CD8-positive, alpha-beta memory T cell (primary cell): ENCODE measurements around the gene PTPRB. TPM values are rescaled to one million over a fixed set of nuclear protein-coding genes. Genes with fewer than 3 reads are reported as not detected.

Experiments
- CTCF ChIA-PET: fragments of 350-600 bp; sonication (Branson Sonifier 250); formaldehyde crosslinking; loops from one replicate; lab custom pipeline; 2021; ENCODE audit warnings: antibody characterized with exemption; lab: Charles Lee
- POLR2A ChIA-PET: fragments of 350-600 bp; sonication (Branson Sonifier 250); formaldehyde crosslinking; loops from one replicate; lab custom pipeline; 2021; ENCODE audit warnings: antibody characterized with exemption; lab: Charles Lee
- DNase-seq, 5 donors: peaks; one replicate each; pipeline versions ENCODE4 v3.0.0 to v3.0.0-alpha.2; 2020 to 2022; ENCODE audit warnings: mixed read lengths in 1 of 5
- H3K27ac ChIP-seq: one replicate; pipeline ENCODE4 v1.7.0; 2013; ENCODE audit warnings: low read depth, mild to moderate bottlenecking, low read length, moderate library complexity
- H3K27me3 ChIP-seq: 2 replicates; pipeline ENCODE4 v1.7.0; 2013; ENCODE audit warnings: low read length, mild to moderate bottlenecking; ENCODE audit not compliant: insufficient read depth, poor library complexity, severe bottlenecking
- H3K36me3 ChIP-seq: 2 replicates; pipeline ENCODE4 v1.7.0; 2013; ENCODE audit warnings: mild to moderate bottlenecking, low read length, moderate library complexity; ENCODE audit not compliant: insufficient read depth
- H3K4me1 ChIP-seq: 2 replicates; pipeline ENCODE4 v1.7.0; 2013; ENCODE audit warnings: mild to moderate bottlenecking, low read length, moderate library complexity; ENCODE audit not compliant: insufficient read depth
- H3K4me3 ChIP-seq: 2 replicates; pipeline ENCODE4 v1.7.0; 2013; ENCODE audit warnings: mild to moderate bottlenecking, low read length
- H3K9me3 ChIP-seq: 2 replicates; pipeline ENCODE4 v1.7.0; 2013; ENCODE audit warnings: mild to moderate bottlenecking, low read length
- H3K27ac Mint-ChIP-seq, 8 donors: one replicate each; pipeline ENCODE4 v1.8.0; 2020 to 2021; ENCODE audit warnings: mixed read lengths in 8 of 8, mild to moderate bottlenecking in 6 of 8, inconsistent platforms in 3 of 8, moderate library complexity in 3 of 8
- H3K27me3 Mint-ChIP-seq, 2 donors: one replicate each; pipeline ENCODE4 v1.8.0; 2020 to 2021; ENCODE audit warnings: mixed read lengths in 2 of 2, mild to moderate bottlenecking in 1 of 2, moderate library complexity in 1 of 2
- H3K36me3 Mint-ChIP-seq, 3 donors: one replicate each; pipeline ENCODE4 v1.8.0; 2020 to 2021; ENCODE audit warnings: mixed read lengths in 3 of 3, inconsistent platforms in 1 of 3, mild to moderate bottlenecking in 1 of 3
- H3K4me1 Mint-ChIP-seq, 3 donors: one replicate each; pipeline ENCODE4 v1.8.0; 2020 to 2021; ENCODE audit warnings: mixed read lengths in 3 of 3, inconsistent platforms in 1 of 3, mild to moderate bottlenecking in 1 of 3
- H3K4me3 Mint-ChIP-seq, 7 donors: one replicate each; pipeline ENCODE4 v1.8.0; 2020 to 2021; ENCODE audit warnings: mixed read lengths in 7 of 7, mild to moderate bottlenecking in 6 of 7, moderate library complexity in 4 of 7, inconsistent platforms in 2 of 7
- H3K9me3 Mint-ChIP-seq, 5 donors: one replicate each; pipeline ENCODE4 v1.8.0; 2020 to 2022; ENCODE audit warnings: mixed read lengths in 5 of 5, mild to moderate bottlenecking in 3 of 5, moderate library complexity in 2 of 5, inconsistent platforms in 1 of 5
- polyA plus RNA-seq: library from polyadenylated mRNA; unstranded; fragments of 300-500 nt; fragmentation: Illumina TruSeq; gene quantifications from one replicate; pipeline ENCODE4 v1.2.3, GENCODE V29; 2021
- total RNA-seq, 2 experiments: library from RNA; stranded (reverse); gene quantifications; one replicate each; pipeline ENCODE4 v1.2.3, GENCODE V29; 2021

PTPRB gene
- total and polyA plus RNA-seq, 3 experiments from 2014 or later: not detected

GRCh38 chr12:70557583-70558191, 79.5 kb downstream of the PTPRB start:
- Histone ChIP-seq H3K4me3 (no peak overlapping the region), H3K4me1 (no peaks in the 10 kb centered on the region), H3K9me3 (no peaks in the 10 kb centered on the region), H3K27me3 (no peaks in the 10 kb centered on the region), H3K36me3 (no peaks in the 10 kb centered on the region), H3K27ac (no peak overlapping the region)
- ChIA-PET CTCF (interaction anchor here (1.0 kb wide), 1 partner anchor 657 kb away, joined by 3 read pairs; no protein-coding TSS in a partner anchor), POLR2A (no interaction called here)
- peaks cover 0 to 1% of the 10 kb centered on the region in 2 donors for H3K27me3 Mint-ChIP-seq
- no peak for DNase-seq
- no peaks in the 10 kb centered on the region for H3K36me3 Mint-ChIP-seq
- no peaks in the 10 kb centered on the region for H3K4me1 Mint-ChIP-seq
- H3K4me3 Mint-ChIP-seq: no peak overlapping the region
- no peak overlapping the region for H3K27ac Mint-ChIP-seq
- H3K9me3 Mint-ChIP-seq: no peaks in the 10 kb centered on the region

- H3K4me3 Mint-ChIP-seq: no peak overlapping the region
- ChIA-PET POLR2A (no interaction called here), CTCF (no interaction called here)
- Histone ChIP-seq H3K9me3 (no peaks in the 10 kb centered on the region), H3K27ac (no peak overlapping the region), H3K36me3 (no peaks in the 10 kb centered on the region), H3K27me3 (no peaks in the 10 kb centered on the region), H3K4me3 (no peak overlapping the region), H3K4me1 (no peaks in the 10 kb centered on the region)
- no peaks in the 10 kb centered on the region for H3K9me3 Mint-ChIP-seq
- H3K4me1 Mint-ChIP-seq: no peaks in the 10 kb centered on the region
- no peak overlapping the region for H3K27ac Mint-ChIP-seq
- no peaks in the 10 kb centered on the region for H3K36me3 Mint-ChIP-seq
- DNase-seq: no peak
- H3K27me3 Mint-ChIP-seq: peaks cover 0 to 1% of the 10 kb centered on the region in 2 donors
Measured at GRCh38 chr12:70556179-70556869, 80.9 kb downstream of the PTPRB start.

GRCh38 chr12:70555081-70555480, 82.1 kb downstream of the PTPRB start:
- no peak overlapping the region for H3K27ac Mint-ChIP-seq
- peaks cover 0 to 5% of the 10 kb centered on the region in 2 donors for H3K27me3 Mint-ChIP-seq
- ChIA-PET CTCF (no interaction called here), POLR2A (no interaction called here)
- no peaks in the 10 kb centered on the region for H3K4me1 Mint-ChIP-seq
- Histone ChIP-seq H3K4me3 (no peak overlapping the region), H3K9me3 (no peaks in the 10 kb centered on the region), H3K27ac (no peak overlapping the region), H3K27me3 (no peaks in the 10 kb centered on the region), H3K4me1 (no peaks in the 10 kb centered on the region), H3K36me3 (no peaks in the 10 kb centered on the region)
- H3K36me3 Mint-ChIP-seq: no peaks in the 10 kb centered on the region
- DNase-seq: no peak
- H3K4me3 Mint-ChIP-seq: no peak overlapping the region
- H3K9me3 Mint-ChIP-seq: no peaks in the 10 kb centered on the region

GRCh38 chr12:70553391-70553859, 83.8 kb downstream of the PTPRB start:
- Histone ChIP-seq H3K9me3 (no peaks in the 10 kb centered on the region), H3K4me3 (no peak overlapping the region), H3K4me1 (no peaks in the 10 kb centered on the region), H3K36me3 (no peaks in the 10 kb centered on the region), H3K27me3 (no peaks in the 10 kb centered on the region), H3K27ac (no peak overlapping the region)
- peaks cover 3 to 8% of the 10 kb centered on the region in 2 donors for H3K27me3 Mint-ChIP-seq
- no peak for DNase-seq
- H3K9me3 Mint-ChIP-seq: peaks cover 0 to 2% (median 0%) of the 10 kb centered on the region in 5 donors
- no peak overlapping the region for H3K27ac Mint-ChIP-seq
- ChIA-PET POLR2A (no interaction called here), CTCF (no interaction called here)
- H3K4me1 Mint-ChIP-seq: no peaks in the 10 kb centered on the region
- no peaks in the 10 kb centered on the region for H3K36me3 Mint-ChIP-seq
- no peak overlapping the region for H3K4me3 Mint-ChIP-seq

GRCh38 chr12:70551731-70552130, 85.5 kb downstream of the PTPRB start:
- peaks cover 3 to 8% of the 10 kb centered on the region in 2 donors for H3K27me3 Mint-ChIP-seq
- H3K4me3 ChIP-seq: no peak overlapping the region
- POLR2A ChIA-PET: no interaction called here
- no peaks in the 10 kb centered on the region for H3K4me1 Mint-ChIP-seq
- H3K36me3 Mint-ChIP-seq: no peaks in the 10 kb centered on the region
- no peaks in the 10 kb centered on the region for H3K4me1 ChIP-seq
- no peaks in the 10 kb centered on the region for H3K27me3 ChIP-seq
- peaks cover 0 to 2% (median 0%) of the 10 kb centered on the region in 5 donors for H3K9me3 Mint-ChIP-seq
- no peak overlapping the region for H3K27ac Mint-ChIP-seq
- no peak for DNase-seq
- CTCF ChIA-PET: no interaction called here
- H3K4me3 Mint-ChIP-seq: no peak overlapping the region
- H3K9me3 ChIP-seq: no peaks in the 10 kb centered on the region
- no peaks in the 10 kb centered on the region for H3K36me3 ChIP-seq
- H3K27ac ChIP-seq: no peak overlapping the region

- no peaks in the 10 kb centered on the region for H3K27me3 ChIP-seq
- Mint-ChIP-seq H3K27ac (no peak overlapping the region), H3K4me1 (no peaks in the 10 kb centered on the region), H3K36me3 (no peaks in the 10 kb centered on the region), H3K4me3 (no peak overlapping the region), H3K9me3 (peaks cover 0 to 2% (median 0%) of the 10 kb centered on the region in 5 donors), H3K27me3 (peaks cover 5 to 12% of the 10 kb centered on the region in 2 donors)
- no peaks in the 10 kb centered on the region for H3K9me3 ChIP-seq
- H3K4me3 ChIP-seq: no peak overlapping the region
- H3K4me1 ChIP-seq: no peaks in the 10 kb centered on the region
- ChIA-PET CTCF (no interaction called here), POLR2A (no interaction called here)
- H3K27ac ChIP-seq: no peak overlapping the region
- no peaks in the 10 kb centered on the region for H3K36me3 ChIP-seq
- no peak for DNase-seq
Measured at GRCh38 chr12:70550180-70550577, 87.0 kb downstream of the PTPRB start.

GRCh38 chr12:70549340-70550179, 87.7 kb downstream of the PTPRB start:
- H3K4me3 ChIP-seq: no peak overlapping the region

GRCh38 chr12:70543444-70543843, 93.8 kb downstream of the PTPRB start:
- no peaks in the 10 kb centered on the region for H3K9me3 Mint-ChIP-seq
- no peaks in the 10 kb centered on the region for H3K4me1 Mint-ChIP-seq
- H3K27me3 ChIP-seq: no peaks in the 10 kb centered on the region
- H3K36me3 Mint-ChIP-seq: no peaks in the 10 kb centered on the region
- H3K4me3 ChIP-seq: no peak overlapping the region
- no peaks in the 10 kb centered on the region for H3K4me1 ChIP-seq
- DNase-seq: no peak
- no peak overlapping the region for H3K4me3 Mint-ChIP-seq
- peaks cover 2 to 7% of the 10 kb centered on the region in 2 donors for H3K27me3 Mint-ChIP-seq
- H3K36me3 ChIP-seq: no peaks in the 10 kb centered on the region
- no peak overlapping the region for H3K27ac ChIP-seq
- CTCF ChIA-PET: no interaction called here
- H3K27ac Mint-ChIP-seq: no peak overlapping the region
- no peaks in the 10 kb centered on the region for H3K9me3 ChIP-seq
- POLR2A ChIA-PET: no interaction called here

More at GRCh38 chr12:70549340-70550179, 87.7 kb downstream of the PTPRB start:
- Histone ChIP-seq H3K27ac (no peak overlapping the region), H3K9me3 (no peaks in the 10 kb centered on the region), H3K36me3 (no peaks in the 10 kb centered on the region), H3K4me1 (no peaks in the 10 kb centered on the region), H3K27me3 (no peaks in the 10 kb centered on the region)
- H3K27ac Mint-ChIP-seq: no peak overlapping the region
- CTCF ChIA-PET: no interaction called here
- POLR2A ChIA-PET: no interaction called here
- no peaks in the 10 kb centered on the region for H3K36me3 Mint-ChIP-seq
- H3K4me1 Mint-ChIP-seq: no peaks in the 10 kb centered on the region
- no peak for DNase-seq
- peaks cover 0 to 2% (median 0%) of the 10 kb centered on the region in 5 donors for H3K9me3 Mint-ChIP-seq
- peaks cover 5 to 12% of the 10 kb centered on the region in 2 donors for H3K27me3 Mint-ChIP-seq
- no peak overlapping the region for H3K4me3 Mint-ChIP-seq
